ENCODE data around the gene ADM5. TPM values are rescaled to one million over a fixed set of nuclear protein-coding genes. Genes with fewer than 3 reads are reported as not detected.

Gene ADM5
- polyA plus RNA-seq, 1 of the 3 experiments (the other 2 are of a cell fraction): 1.3 TPM

DNA sequence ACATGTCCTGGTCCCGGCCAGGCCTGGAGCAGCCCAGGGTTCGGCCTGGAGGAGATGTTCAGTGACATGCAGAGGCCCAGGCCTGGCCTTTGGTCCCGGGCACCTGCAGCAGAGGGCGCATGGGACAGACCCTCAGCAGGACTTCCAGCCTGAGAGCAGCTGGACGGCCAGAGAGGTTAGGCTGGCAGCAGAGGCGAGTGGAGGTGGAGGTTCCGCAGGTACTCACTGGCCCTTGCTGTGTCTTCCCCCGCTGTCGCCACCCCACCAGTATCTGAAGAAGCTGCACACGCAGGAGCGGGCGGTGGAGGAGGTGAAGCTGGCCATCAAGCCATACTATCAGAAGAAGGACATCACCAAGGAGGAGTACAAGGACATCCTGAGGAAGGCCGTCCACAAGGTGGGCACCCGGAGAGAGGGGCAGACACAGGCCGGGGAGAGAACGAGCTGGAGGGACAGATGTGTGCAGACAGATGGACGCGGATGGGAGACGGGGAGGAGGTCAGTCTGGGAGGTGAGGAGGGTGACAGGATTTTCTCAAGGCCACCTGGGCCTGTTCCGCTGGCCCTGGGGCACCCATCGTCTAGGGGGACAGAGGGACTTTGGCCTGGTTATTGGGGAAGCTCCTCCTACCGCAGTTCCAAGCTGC is 31.8 kb upstream of the ADM5 start:
- Histone ChIP-seq H3K9me3 (no peaks in the 10 kb centered on the region), H2AFZ (ENCODE audit: low read depth) (no peak overlapping the region), H3K36me3 (replicated peaks in 1 of 2; ENCODE audit: control insufficient read depth in 1 of 2, insufficient read depth in 2 of 2, low read length in 1 of 2) (peaks cover 21 to 79% of the 10 kb centered on the region in 2 experiments), H4K20me1 (ENCODE audit: insufficient read depth) (0 out of 2 replicates have a peak, but pooled peaks cover 7% of the 10 kb centered on the region), H3K27ac (ENCODE audit: low read depth in 2 of 2, low read length in 1 of 2) (no peak overlapping the region), H3K4me1 (ENCODE audit: control insufficient read depth in 1 of 2, insufficient read depth in 2 of 2, low read depth in 1 of 2, low read length in 1 of 2) (no peaks in the 10 kb centered on the region), H3K9me2 (no peaks in the 10 kb centered on the region), H3K4me3 (ENCODE audit: low read depth in 2 of 2, low read length in 1 of 2) (no peak overlapping the region), H3F3A (replicated peaks; ENCODE audit: insufficient read depth) (peaks cover 10% of the 10 kb centered on the region), H3K27me3 (ENCODE audit: insufficient read depth) (no peaks in the 10 kb centered on the region), H3K9ac (no peak overlapping the region), H3K4me2 (no peak overlapping the region), H3K79me2 (ENCODE audit: insufficient read depth) (no peaks in the 10 kb centered on the region)
- no peak for DNase-seq
- no peak for TF ChIP-seq YY1 (IDR thresholded peaks at IDR 0.05; ENCODE audit: low read depth)
- TF ChIP-seq NRF1 (IDR thresholded peaks at IDR 0.05; ENCODE audit: low read depth, low read length): no peak
- TF ChIP-seq TCF12 (IDR thresholded peaks at IDR 0.05): no peak
- TF ChIP-seq, protein P1, sequence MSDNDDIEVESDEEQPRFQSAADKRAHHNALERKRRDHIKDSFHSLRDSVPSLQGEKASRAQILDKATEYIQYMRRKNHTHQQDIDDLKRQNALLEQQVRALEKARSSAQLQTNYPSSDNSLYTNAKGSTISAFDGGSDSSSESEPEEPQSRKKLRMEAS (IDR thresholded peaks at IDR 0.05; ENCODE audit: low read depth): no peak
- no peak for TF ChIP-seq POLR2AphosphoS5 (IDR thresholded peaks at IDR 0.05; ENCODE audit: low read depth, low read length)
- no peak for TF ChIP-seq MXI1 (IDR thresholded peaks at IDR 0.05; ENCODE audit: low read depth, low read length)
- no peak for TF ChIP-seq SIN3A (IDR thresholded peaks at IDR 0.05; ENCODE audit: borderline replicate concordance, low read depth, low read length)
- no peak for TF ChIP-seq ZBTB33 (IDR thresholded peaks at IDR 0.05; ENCODE audit: borderline replicate concordance, low read depth)
- no peak for TF ChIP-seq SMC3 (IDR thresholded peaks at IDR 0.05; ENCODE audit: low read depth, low read length)
- WGBS (ENCODE audit: low lambda C conversion rate): 93% methylated on average over 19 of the region's 22 CpGs
- ChIA-PET POLR2A (interaction anchor here (1.6 kb wide), 1 partner anchor 10 kb away, joined by 8 read pairs; no protein-coding TSS in a partner anchor), CTCF (interaction anchor here (0.7 to 5.5 kb wide), 4 partner anchors 14 to 23 kb away, joined by 3 to 26 read pairs (median 4); no protein-coding TSS in a partner anchor)

DNA sequence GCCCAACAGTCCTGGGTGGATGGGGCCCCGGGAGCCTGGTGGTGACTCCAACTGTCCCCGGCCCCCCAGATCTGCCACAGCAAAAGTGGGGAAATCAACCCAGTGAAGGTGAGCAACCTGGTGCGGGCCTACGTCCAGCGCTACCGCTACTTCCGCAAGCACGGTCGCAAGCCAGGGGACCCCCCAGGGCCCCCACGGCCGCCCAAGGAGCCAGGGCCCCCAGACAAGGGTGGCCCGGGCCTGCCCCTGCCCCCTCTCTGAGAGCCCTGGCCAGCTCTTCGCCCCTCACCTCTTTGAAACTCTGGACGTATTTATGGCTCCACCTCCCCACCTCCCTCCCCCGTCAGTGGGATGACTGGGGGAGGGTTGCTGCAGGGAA is 31.3 kb upstream of the ADM5 start:
- ChIA-PET CTCF (interaction anchor here (0.7 to 5.5 kb wide), 3 partner anchors 14 to 23 kb away, joined by 3 to 26 read pairs (median 5); no protein-coding TSS in a partner anchor), POLR2A (interaction anchor here (0.9 to 1.6 kb wide), 2 partner anchors 10 to 16 kb away, joined by 3 to 8 read pairs; partner anchors contain the start of gene SCAF1)
- H2AFZ ChIP-seq (ENCODE audit: low read depth): no peak overlapping the region
- no peak overlapping the region for H3K9ac ChIP-seq
- no peaks in the 10 kb centered on the region for H3K27me3 ChIP-seq (ENCODE audit: insufficient read depth)
- H3K9me3 ChIP-seq: no peaks in the 10 kb centered on the region
- no peaks in the 10 kb centered on the region for H3K79me2 ChIP-seq (ENCODE audit: insufficient read depth)
- 94% methylated on average over 11 of the region's 15 CpGs for WGBS (ENCODE audit: low lambda C conversion rate)
- H3K4me3 ChIP-seq (ENCODE audit: low read depth in 2 of 2, low read length in 1 of 2): no peak overlapping the region
- no peak for DNase-seq
- H3K4me1 ChIP-seq (ENCODE audit: control insufficient read depth in 1 of 2, insufficient read depth in 2 of 2, low read depth in 1 of 2, low read length in 1 of 2): peaks cover 0 to under 1% of the 10 kb centered on the region in 2 experiments; a peak in 1 of 4 replicates
- H3K27ac ChIP-seq (ENCODE audit: low read depth in 2 of 2, low read length in 1 of 2): no peak overlapping the region
- no peak overlapping the region for H3K4me2 ChIP-seq
- peaks cover 10% of the 10 kb centered on the region for H3F3A ChIP-seq (replicated peaks; ENCODE audit: insufficient read depth)
- H3K9me2 ChIP-seq: no peaks in the 10 kb centered on the region
- TF ChIP-seq FOSL2 (IDR thresholded peaks at IDR 0.05; ENCODE audit: borderline replicate concordance, low read depth) (no peak), EP300 (IDR thresholded peaks at IDR 0.05; ENCODE audit: borderline replicate concordance in 1 of 2, low read depth in 1 of 2, low read length in 1 of 2) (no peak), JUND (IDR thresholded peaks at IDR 0.05) (no peak), MXI1 (IDR thresholded peaks at IDR 0.05; ENCODE audit: low read depth, low read length) (no peak), FOXJ3 (CRISPR knock-in tag; IDR thresholded peaks at IDR 0.05) (no peak), PBX3 (IDR thresholded peaks at IDR 0.05) (no peak), TEAD4 (IDR thresholded peaks at IDR 0.05; ENCODE audit: borderline replicate concordance, insufficient read depth) (no peak), SMC3 (IDR thresholded peaks at IDR 0.05; ENCODE audit: low read depth, low read length) (no peak), EZH2phosphoT487 (IDR thresholded peaks at IDR 0.05; ENCODE audit: borderline replicate concordance, low read depth) (no peak), TCF12 (IDR thresholded peaks at IDR 0.05) (no peak)
- H3K36me3 ChIP-seq (replicated peaks in 1 of 2; ENCODE audit: control insufficient read depth in 1 of 2, insufficient read depth in 2 of 2, low read length in 1 of 2): peaks cover 24 to 78% of the 10 kb centered on the region in 2 experiments
- 0 out of 2 replicates have a peak, but pooled peaks cover 7% of the 10 kb centered on the region for H4K20me1 ChIP-seq (ENCODE audit: insufficient read depth)
